Brain pericyte (primary cell): ENCODE results near the gene ALDH9A1.
"Not testable (repeated sequence)": the region's sequence is repeated elsewhere in the genome, so short reads cannot be mapped to it uniquely, and the experiment has no call there.

ENCODE experiments used
- DNase-seq: peaks from one replicate; pipeline ENCODE4 v3.0.0-alpha.2; 2012; ENCODE audit warnings: low read depth, low spot score

The ALDH9A1 gene

GRCh38 chr1:165686971-165687433, 11.4 kb downstream of the ALDH9A1 start:
- no peak for DNase-seq

- DNase-seq = no peak
These were observed 12.0 kb downstream of the ALDH9A1 start for GRCh38 chr1:165686121-165686970.

GRCh38 chr1:165683848-165684485, 14.4 kb downstream of the ALDH9A1 start:
- no peak for DNase-seq

- not testable (repeated sequence) for DNase-seq
These were observed 17.6 kb downstream of the ALDH9A1 start for GRCh38 chr1:165680773-165681172.

GRCh38 chr1:165680303-165680702, 18.1 kb downstream of the ALDH9A1 start:
- DNase-seq = no peak

- no peak for DNase-seq
These were observed 18.9 kb downstream of the ALDH9A1 start for GRCh38 chr1:165679282-165680036.

GRCh38 chr1:165678509-165678908, 19.9 kb downstream of the ALDH9A1 start:
- DNase-seq = no peak

GRCh38 chr1:165675794-165676193, 22.6 kb downstream of the ALDH9A1 start:
- DNase-seq = no peak

GRCh38 chr1:165674599-165674998, 23.8 kb downstream of the ALDH9A1 start:
- no peak for DNase-seq

GRCh38 chr1:165671526-165671925, 26.8 kb downstream of the ALDH9A1 start:
- no peak for DNase-seq

- DNase-seq = no peak
These were observed 30.2 kb downstream of the ALDH9A1 start for GRCh38 chr1:165668184-165668583.

GRCh38 chr1:165666152-165666825, 32.1 kb downstream of the ALDH9A1 start:
- no peak for DNase-seq

- no peak for DNase-seq
These were observed 36.2 kb downstream of the ALDH9A1 start for GRCh38 chr1:165662186-165662585.

- DNase-seq = no peak
These were observed 36.7 kb downstream of the ALDH9A1 start for GRCh38 chr1:165661703-165662102.

GRCh38 chr1:165659581-165659895, 38.8 kb downstream of the ALDH9A1 start:
- no peak for DNase-seq

- DNase-seq = not testable (repeated sequence)
These were observed 39.4 kb downstream of the ALDH9A1 start for GRCh38 chr1:165658766-165659580.

- no peak for DNase-seq
These were observed 47.3 kb downstream of the ALDH9A1 start for GRCh38 chr1:165650981-165651625.

GRCh38 chr1:165648919-165649572, 49.3 kb downstream of the ALDH9A1 start:
- DNase-seq = no peak

GRCh38 chr1:165647970-165648369, 50.4 kb downstream of the ALDH9A1 start:
- no peak for DNase-seq

GRCh38 chr1:165647517-165647916, 50.8 kb downstream of the ALDH9A1 start:
- no peak for DNase-seq
